ENCODE measurements around the gene KCNG2.

The KCNG2 gene

GRCh38 chr18:79769698-79770500 lies 27.8 kb upstream of the KCNG2 start:
- no peak for DNase-seq

- no peak for DNase-seq
These were observed 27.3 kb upstream of the KCNG2 start for GRCh38 chr18:79770501-79770815.

- no peak for DNase-seq
These were observed 26.9 kb upstream of the KCNG2 start for GRCh38 chr18:79770826-79771225.

- no peak for DNase-seq
These were observed 26.2 kb upstream of the KCNG2 start for GRCh38 chr18:79771446-79772107.

GRCh38 chr18:79772108-79772864 lies 25.5 kb upstream of the KCNG2 start:
- no peak for DNase-seq

- no peak for DNase-seq
These were observed 24.7 kb upstream of the KCNG2 start for GRCh38 chr18:79772865-79773696.

GRCh38 chr18:79774111-79774510 lies 23.6 kb upstream of the KCNG2 start:
- no peak for DNase-seq

- no peak for DNase-seq
These were observed 22.1 kb upstream of the KCNG2 start for GRCh38 chr18:79775441-79776221.

GRCh38 chr18:79776674-79777073 lies 21.1 kb upstream of the KCNG2 start:
- DNase-seq: no peak

- no peak for DNase-seq
These were observed 19.4 kb upstream of the KCNG2 start for GRCh38 chr18:79778291-79778791.

GRCh38 chr18:79779021-79779699 lies 18.6 kb upstream of the KCNG2 start:
- no peak for DNase-seq

GRCh38 chr18:79779700-79780190 lies 18.0 kb upstream of the KCNG2 start:
- DNase-seq: no peak

GRCh38 chr18:79780547-79780946 lies 17.2 kb upstream of the KCNG2 start:
- DNase-seq: no peak

- DNase-seq: no peak
These were observed 16.3 kb upstream of the KCNG2 start for GRCh38 chr18:79781331-79781941.

GRCh38 chr18:79782566-79783308 lies 15.0 kb upstream of the KCNG2 start:
- DNase-seq: no peak

GRCh38 chr18:79784071-79784913 lies 13.4 kb upstream of the KCNG2 start:
- DNase-seq: peak; percentile 9

- DNase-seq: no peak
These were observed 12.6 kb upstream of the KCNG2 start for GRCh38 chr18:79784965-79785770.

- DNase-seq: no peak
These were observed 11.9 kb upstream of the KCNG2 start for GRCh38 chr18:79785831-79786230.

Data from right hindlimb (tissue), 1 donor.